Measurements from ENCODE around the gene CD80. TPM values are rescaled to one million over a fixed set of nuclear protein-coding genes. Genes with fewer than 3 reads are reported as not detected.

CD80 gene
- total RNA-seq, 1 donor from 2014 or later: 7.9 TPM

Other genes with a start within 250 kb of the CD80 start
- 48.2 TPM for gene TMEM39A, start 96.0 kb downstream of the CD80 start, total RNA-seq
- gene POGLUT1, start 90.7 kb downstream of the CD80 start, total RNA-seq: 16.7 TPM
- 94.1 TPM for gene TIMMDC1, start 61.1 kb downstream of the CD80 start, total RNA-seq
- gene ADPRH, start 19.9 kb upstream of the CD80 start, total RNA-seq: 26.5 TPM
- 37.6 TPM for gene PLA1A, start 38.3 kb upstream of the CD80 start, total RNA-seq
- 2.7 TPM for gene POPDC2, start 101.0 kb upstream of the CD80 start, total RNA-seq
- 48.9 TPM for gene COX17, start 117.8 kb upstream of the CD80 start, total RNA-seq
- 3.7 TPM for gene CFAP91, start 143.4 kb upstream of the CD80 start, total RNA-seq
- not detected for gene NR1I2, start 222.5 kb upstream of the CD80 start, total RNA-seq